ENCODE results near the gene GINS1. TPM values are rescaled to one million over a fixed set of nuclear protein-coding genes. Genes with fewer than 3 reads are reported as not detected.

The GINS1 gene
- total and polyA plus RNA-seq, 4 donors = 0.17 to 11.4 (median 0.48) TPM

DNA sequence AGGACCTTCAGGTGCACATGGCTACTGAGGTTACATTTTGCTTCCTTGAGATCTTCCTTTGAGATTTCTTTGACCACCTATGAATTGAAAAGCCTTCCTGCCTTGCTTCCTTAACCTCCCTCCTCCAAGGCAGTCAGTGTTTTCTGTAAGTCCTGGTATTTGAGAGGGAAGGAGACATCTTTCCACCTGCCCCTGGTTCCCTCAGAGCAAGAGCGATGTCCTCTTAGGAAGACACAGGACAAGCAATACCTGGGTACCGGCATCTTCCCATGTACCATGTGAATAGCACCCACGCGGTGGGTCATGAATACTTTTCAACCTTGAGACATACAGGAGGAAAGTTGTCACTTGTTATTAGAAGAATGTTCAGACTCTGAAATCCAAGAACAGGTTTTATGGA, 37.1 kb downstream of the GINS1 start (continued):
- no peak for TF ChIP-seq CTCF (IDR thresholded peaks at IDR 0.05; ENCODE audit: low read depth, low read length, missing input control)
- TF ChIP-seq, protein P1, sequence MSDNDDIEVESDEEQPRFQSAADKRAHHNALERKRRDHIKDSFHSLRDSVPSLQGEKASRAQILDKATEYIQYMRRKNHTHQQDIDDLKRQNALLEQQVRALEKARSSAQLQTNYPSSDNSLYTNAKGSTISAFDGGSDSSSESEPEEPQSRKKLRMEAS (IDR thresholded peaks at IDR 0.05) = no peak
- TF ChIP-seq JUND (IDR thresholded peaks at IDR 0.05) = no peak
- TF ChIP-seq SP1 (IDR thresholded peaks at IDR 0.05) = no peak
- TF ChIP-seq ZBTB33 (IDR thresholded peaks at IDR 0.05) = no peak
- no peak for TF ChIP-seq FOXA2 (IDR thresholded peaks at IDR 0.05)

DNA sequence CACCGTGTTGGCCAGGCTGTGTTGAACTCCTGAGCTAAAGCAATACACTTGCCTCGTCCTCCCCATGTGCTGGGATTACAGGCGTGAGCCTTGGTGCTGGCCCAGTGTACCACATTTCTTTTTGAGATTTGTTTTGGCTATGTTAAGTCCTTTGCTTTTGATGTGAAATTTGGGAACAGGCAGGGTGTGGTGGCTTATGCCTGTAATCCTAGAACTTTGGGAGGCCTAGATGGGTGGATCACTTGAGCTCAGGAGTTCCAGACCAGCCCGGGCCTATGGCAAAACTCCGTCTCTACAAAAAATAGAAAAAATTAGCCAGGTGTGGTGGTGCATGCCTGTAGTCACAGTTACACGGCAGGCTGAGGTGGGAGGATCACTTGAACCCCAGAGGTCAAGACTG, 40.2 kb downstream of the GINS1 start:
- H3K9ac ChIP-seq (ENCODE audit: low read depth in 1 of 2, low read length in 2 of 2) = no peak overlapping the region
- no peak overlapping the region for H3K4me3 ChIP-seq (ENCODE audit: low read depth in 1 of 3, low read length in 3 of 3)
- peaks cover 0 to 9% (median 4%) of the 10 kb centered on the region in 4 donors for H3K36me3 ChIP-seq (ENCODE audit: control insufficient read depth in 4 of 4, insufficient read depth in 3 of 4, low read depth in 1 of 4, low read length in 3 of 4)
- TF ChIP-seq RXRA (IDR thresholded peaks at IDR 0.05) (no peak), HNF4G (IDR thresholded peaks at IDR 0.05) (no peak), RAD21 (IDR thresholded peaks at IDR 0.05) (no peak), EGR1 (IDR thresholded peaks at IDR 0.05; ENCODE audit: low read depth in 2 of 2) (no peak), JUND (IDR thresholded peaks at IDR 0.05) (no peak), SP1 (IDR thresholded peaks at IDR 0.05) (no peak), CTCF (IDR thresholded peaks at IDR 0.05; ENCODE audit: low read depth, low read length, missing input control) (no peak), TAF1 (conservative IDR thresholded peaks at IDR 0.05) (no peak), FOXA1 (IDR thresholded peaks at IDR 0.05) (no peak), NR2F2 (IDR thresholded peaks at IDR 0.05) (no peak), ZBTB33 (IDR thresholded peaks at IDR 0.05) (no peak), GABPA (IDR thresholded peaks at IDR 0.05 in 1 of 2, conservative IDR thresholded peaks at IDR 0.05 in 1 of 2) (no peak), HNF4A (conservative IDR thresholded peaks at IDR 0.05) (no peak), REST (IDR thresholded peaks at IDR 0.05) (no peak), YY1 (IDR thresholded peaks at IDR 0.05) (no peak), FOXA2 (IDR thresholded peaks at IDR 0.05) (no peak)
- TF ChIP-seq, protein P2, sequence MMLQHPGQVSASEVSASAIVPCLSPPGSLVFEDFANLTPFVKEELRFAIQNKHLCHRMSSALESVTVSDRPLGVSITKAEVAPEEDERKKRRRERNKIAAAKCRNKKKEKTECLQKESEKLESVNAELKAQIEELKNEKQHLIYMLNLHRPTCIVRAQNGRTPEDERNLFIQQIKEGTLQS (IDR thresholded peaks at IDR 0.05) = no peak
- TF ChIP-seq, protein P1 (IDR thresholded peaks at IDR 0.05) = no peak
- no peaks in the 10 kb centered on the region for H3K4me1 ChIP-seq (ENCODE audit: control insufficient read depth in 4 of 4, insufficient read depth in 4 of 4, low read length in 3 of 4)
- no peaks in the 10 kb centered on the region for H3K9me3 ChIP-seq (ENCODE audit: control insufficient read depth in 4 of 4, low read length in 3 of 4)
- no peaks in the 10 kb centered on the region for H3K27me3 ChIP-seq (ENCODE audit: control insufficient read depth in 4 of 4, insufficient read depth in 4 of 4, low read length in 3 of 4)
- DNase-seq (ENCODE audit: low spot score) = no peak
- WGBS = 98% methylated on average over 6 of the region's 6 CpGs
- no peak overlapping the region for H3K27ac ChIP-seq (ENCODE audit: low read depth in 1 of 2, low read length in 2 of 2)
